Right renal pelvis (tissue), 4 donors: ENCODE results near the gene ELP4. TPM values are rescaled to one million over a fixed set of nuclear protein-coding genes. Genes with fewer than 3 reads are reported as not detected.

ENCODE experiments used
- DNase-seq, 4 donors: peaks; one replicate each; pipeline ENCODE4 v3.0.0-alpha.2; 2013; ENCODE audit warnings: low read depth in 4 of 4, low spot score in 3 of 4, missing footprints in 1 of 4
- polyA plus RNA-seq, 4 donors: library from polyadenylated mRNA; unstranded; fragments of 120-200 nt; gene quantifications; one replicate each; pipeline ENCODE4 v1.2.1, GENCODE V29; 2013; ENCODE audit not compliant: insufficient read length in 4 of 4

Gene ELP4
- polyA plus RNA-seq, 4 donors = 25.5 to 32.4 (median 31.7) TPM

- no peak for DNase-seq
Measured at GRCh38 chr11:31819621-31820437, 310.3 kb downstream of the ELP4 start.

GRCh38 chr11:31820438-31820818 lies 310.9 kb downstream of the ELP4 start:
- no peak for DNase-seq

- DNase-seq = no peak
Measured at GRCh38 chr11:31821235-31821764, 311.7 kb downstream of the ELP4 start.

DNA sequence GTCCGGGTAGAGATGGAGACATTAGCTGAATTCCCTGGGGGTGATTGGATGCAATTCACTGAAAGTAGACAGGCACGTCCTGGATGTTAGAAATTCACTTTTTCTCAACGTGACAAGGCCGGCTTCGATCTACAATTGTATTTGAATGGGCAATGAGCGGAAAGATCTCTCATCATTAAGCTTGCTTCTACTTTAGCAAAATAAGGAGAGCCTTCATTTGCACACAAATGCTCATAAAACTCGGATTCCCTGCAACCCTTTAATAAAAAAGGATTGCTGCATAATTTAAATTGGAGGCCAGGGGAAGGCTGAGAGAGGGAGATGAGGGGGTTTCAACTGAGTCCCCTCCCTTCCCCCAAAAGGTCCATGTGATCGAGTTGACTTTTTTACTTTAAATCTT lies 312.2 kb downstream of the ELP4 start:
- DNase-seq = no peak

DNA sequence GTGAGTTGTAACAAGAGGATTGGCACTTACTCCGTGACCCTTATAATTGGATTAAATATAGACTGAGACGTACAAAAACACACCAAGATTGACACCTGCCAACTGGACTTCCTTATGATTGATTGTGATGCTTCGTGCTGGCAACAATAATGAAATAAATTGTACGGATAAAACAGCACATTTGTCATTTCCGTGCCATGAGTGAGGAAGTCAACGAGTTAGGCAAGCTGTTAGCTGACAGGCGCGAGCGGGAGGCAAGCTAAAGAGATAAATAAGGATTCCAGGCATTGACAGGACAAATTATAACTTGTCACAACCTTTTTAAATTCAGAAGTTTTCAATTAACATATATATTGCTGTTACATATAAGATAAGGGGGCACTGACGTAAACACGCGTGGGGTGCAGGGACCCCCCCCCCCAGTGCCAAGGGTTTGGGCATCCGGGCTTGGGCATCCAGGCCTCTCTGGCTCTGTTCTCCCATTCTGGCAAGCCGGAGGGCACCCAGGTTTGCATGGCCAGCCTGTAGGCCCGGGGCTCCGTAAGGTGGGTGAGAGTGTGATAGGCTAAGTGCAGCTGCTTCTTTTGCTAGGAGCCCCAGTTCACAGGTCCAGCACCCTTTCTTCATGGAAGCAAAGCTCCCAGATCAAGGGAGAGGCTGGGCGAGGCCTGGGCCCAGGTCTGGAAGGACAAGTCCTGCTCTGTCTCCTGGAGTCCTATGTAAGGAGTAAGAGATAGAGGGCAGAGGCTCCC lies 312.8 kb downstream of the ELP4 start:
- no peak for DNase-seq

DNA sequence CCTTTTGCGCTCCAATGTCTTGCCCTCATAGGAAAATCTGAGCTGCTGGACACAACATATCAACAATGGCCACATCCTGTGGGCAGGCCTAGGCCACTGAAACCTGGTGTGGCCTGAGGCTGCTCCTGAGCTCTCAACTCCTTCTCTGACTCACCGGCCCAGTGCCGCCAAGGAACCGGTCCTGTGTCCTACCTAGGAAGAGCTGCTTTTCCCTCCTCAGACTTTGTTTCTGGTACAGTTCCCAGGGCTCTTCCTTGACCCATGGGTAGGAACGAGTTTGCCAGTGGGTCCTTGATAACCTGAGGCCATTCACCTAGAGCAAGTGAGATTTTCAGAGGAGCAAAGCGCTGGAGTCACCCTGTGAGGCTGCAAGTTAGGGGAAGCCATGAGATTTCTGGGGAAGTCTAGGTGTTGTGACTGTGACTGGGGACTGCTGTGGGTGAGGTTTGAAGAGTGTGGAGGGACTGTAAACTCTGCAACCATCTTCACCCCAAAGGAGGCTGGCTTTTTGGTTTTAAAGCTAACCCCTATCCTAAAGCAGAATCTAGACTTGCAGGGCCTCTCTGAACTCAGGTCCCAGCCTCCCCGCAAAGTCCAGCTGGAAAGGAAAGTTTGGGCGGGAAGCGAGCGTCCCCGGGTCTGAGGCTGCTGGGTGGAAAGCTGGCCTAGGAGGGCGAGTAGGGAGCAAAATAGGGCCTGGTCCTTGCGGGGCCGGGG lies 313.5 kb downstream of the ELP4 start:
- DNase-seq = no peak

- DNase-seq = no peak
Measured at GRCh38 chr11:31823644-31824331, 314.2 kb downstream of the ELP4 start.

GRCh38 chr11:31824332-31824878 lies 314.8 kb downstream of the ELP4 start:
- no peak for DNase-seq

GRCh38 chr11:31824879-31825837 lies 315.6 kb downstream of the ELP4 start:
- DNase-seq = no peak

DNA sequence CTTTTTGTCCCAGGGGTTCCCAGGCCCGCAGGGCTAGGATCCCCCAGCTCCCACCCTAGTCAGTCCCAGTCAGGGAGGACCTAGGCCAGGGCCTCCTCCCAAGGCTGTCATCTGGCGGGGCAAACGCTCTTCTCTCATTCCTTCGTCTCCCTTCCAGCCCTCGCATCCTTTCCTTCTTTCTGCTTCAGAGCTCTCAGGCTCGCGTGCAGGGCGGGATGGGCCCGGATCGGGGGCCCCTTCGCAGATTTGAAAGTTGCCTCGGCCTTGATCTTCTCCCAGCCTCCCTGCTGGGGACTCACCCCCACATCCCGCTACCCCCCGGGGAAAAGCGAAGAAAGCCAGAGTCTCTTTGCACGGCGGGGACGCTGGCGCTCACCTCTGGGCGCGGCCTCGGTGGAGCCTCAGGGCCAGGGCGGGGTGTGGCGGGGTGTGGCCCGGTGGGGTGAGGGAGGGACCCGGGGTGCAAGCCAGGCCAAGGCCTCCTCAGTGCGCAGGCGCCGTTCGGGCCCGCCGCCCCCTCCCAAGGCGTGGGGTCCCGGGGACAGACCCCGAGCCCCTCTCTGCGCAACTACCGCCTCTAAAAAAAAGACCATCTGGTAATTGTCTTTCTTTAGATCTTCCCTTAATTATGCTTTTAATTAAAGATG lies 316.4 kb downstream of the ELP4 start:
- no peak for DNase-seq

GRCh38 chr11:31826536-31827438 lies 317.2 kb downstream of the ELP4 start:
- DNase-seq = no peak

- no peak for DNase-seq
Measured at GRCh38 chr11:31827455-31828206, 318.1 kb downstream of the ELP4 start.

GRCh38 chr11:31828217-31828616 lies 318.6 kb downstream of the ELP4 start:
- no peak for DNase-seq

DNA sequence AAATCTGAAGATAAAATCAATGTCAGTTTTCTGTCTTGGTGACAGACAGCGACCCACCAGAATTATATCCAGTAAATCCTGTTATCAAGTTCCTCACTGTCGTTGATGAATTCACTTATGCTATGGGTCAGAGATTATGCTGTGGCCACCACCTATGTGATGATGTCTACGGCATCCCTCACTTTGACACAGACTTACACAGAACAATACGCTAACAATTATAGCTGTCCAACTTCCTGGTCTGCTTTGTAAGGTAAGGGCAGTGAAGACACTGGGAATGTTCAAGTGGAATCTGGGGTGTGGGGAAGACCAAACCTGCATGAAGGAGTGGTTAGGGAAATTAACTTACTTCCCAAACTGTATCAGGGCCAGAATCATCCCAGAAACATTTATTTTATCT lies 320.8 kb downstream of the ELP4 start:
- DNase-seq = no peak

DNA sequence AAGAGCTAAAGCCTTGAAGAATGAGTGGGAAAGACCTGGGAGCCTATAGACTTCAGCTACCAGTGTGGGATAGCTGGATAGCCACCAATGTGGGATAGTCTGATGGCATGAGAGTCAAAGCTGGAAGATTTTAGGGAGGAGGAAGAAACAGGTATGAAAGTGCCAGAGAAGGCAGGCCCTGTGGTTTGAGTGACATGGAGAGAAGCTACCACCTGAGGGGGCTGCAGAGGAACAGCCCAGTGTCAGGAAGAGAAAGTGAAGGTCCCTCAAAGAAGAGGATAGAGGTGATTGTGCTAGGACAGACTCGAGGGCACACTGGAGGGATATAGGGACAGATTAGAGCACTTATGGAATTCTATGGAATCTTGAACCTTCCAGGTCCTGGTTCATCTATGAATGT lies 324.7 kb downstream of the ELP4 start:
- no peak for DNase-seq
